C4-2B (cell line): ENCODE data around the gene CSMD2.

ENCODE experiments used
- H3K27ac ChIP-seq: fragments of 450-650 bp; 2 replicates; pipeline ENCODE4 v1.5.1; 2017
- CTCF ChIP-seq: fragments of 450-650 bp; conservative IDR thresholded peaks from 2 replicates; pipeline ENCODE4 v1.5.1; 2017; ENCODE audit warnings: mild to moderate bottlenecking
- ZFX ChIP-seq: fragments of 450-650 bp; IDR thresholded peaks from 2 replicates; pipeline ENCODE4 v1.6.1; 2017

The CSMD2 gene

GRCh38 chr1:33762962-33763361, 402.1 kb downstream of the CSMD2 start:
- no peak for TF ChIP-seq CTCF
- TF ChIP-seq ZFX, result no peak

GRCh38 chr1:33762109-33762830, 402.8 kb downstream of the CSMD2 start:
- TF ChIP-seq ZFX, result no peak
- TF ChIP-seq CTCF, result no peak
- H3K27ac ChIP-seq, result no peak overlapping the region

More at GRCh38 chr1:33762962-33763361, 402.1 kb downstream of the CSMD2 start:
- no peak overlapping the region for H3K27ac ChIP-seq

- H3K27ac ChIP-seq, result no peak overlapping the region
- TF ChIP-seq CTCF (no peak), ZFX (no peak)
Observed at GRCh38 chr1:33758698-33759097, 406.3 kb downstream of the CSMD2 start.

GRCh38 chr1:33753087-33753856, 411.8 kb downstream of the CSMD2 start:
- H3K27ac ChIP-seq, result no peak overlapping the region
- TF ChIP-seq CTCF, result no peak
- TF ChIP-seq ZFX, result no peak

- TF ChIP-seq CTCF (no peak), ZFX (no peak)
Observed at GRCh38 chr1:33745942-33746341, 419.1 kb downstream of the CSMD2 start.

GRCh38 chr1:33743221-33743998, 421.6 kb downstream of the CSMD2 start:
- no peak overlapping the region for H3K27ac ChIP-seq
- TF ChIP-seq ZFX (no peak), CTCF (no peak)

More at GRCh38 chr1:33745942-33746341, 419.1 kb downstream of the CSMD2 start:
- H3K27ac ChIP-seq, result no peak overlapping the region

- TF ChIP-seq ZFX (no peak), CTCF (no peak)
- H3K27ac ChIP-seq, result no peak overlapping the region
Observed at GRCh38 chr1:33742663-33743062, 422.4 kb downstream of the CSMD2 start.
